IMR-90 (cell line): ENCODE results near the gene ADCY5. TPM values are rescaled to one million over a fixed set of nuclear protein-coding genes. Genes with fewer than 3 reads are reported as not detected.

Experiments used
- ATAC-seq: fragments of 200-7000 bp; cut with Tn5 transposase; 2 replicates; pipeline ENCODE4 v1.9.1; 2020; ENCODE audit warnings: low read depth, mild to moderate bottlenecking, moderate library complexity
- BruUV-seq: library from RNA; stranded (reverse); fragments of 400-500 nt; replicated peaks from 2 replicates; lab custom pipeline; 2021; lab: Mats Ljungman, UMichigan
- CTCF ChIA-PET: fragments of 300-600 bp; formaldehyde crosslinking; extraction: SDS; loops from one replicate; lab custom pipeline; 2021; ENCODE audit warnings: antibody characterized with exemption; lab: Yijun Ruan, JAX
- POLR2A ChIA-PET: fragments of 300-600 bp; sonication (Branson Sonifier 250); formaldehyde crosslinking; loops from one replicate; lab custom pipeline; 2022; ENCODE audit warnings: antibody characterized with exemption; ENCODE audit not compliant: unreplicated experiment; lab: Charles Lee
- DNase-seq: peaks from one replicate; pipeline ENCODE4 v3.0.0; 2013
- H2AFZ ChIP-seq: replicated peaks from 2 replicates; pipeline ENCODE3; 2013; ENCODE audit warnings: low read length, mild to moderate bottlenecking; ENCODE audit not compliant: poor library complexity
- H2AK5ac ChIP-seq: 2 replicates; pipeline ENCODE4 v1.6.1; 2013; ENCODE audit warnings: low read depth, low read length, inconsistent platforms
- H2AK9ac ChIP-seq: replicated peaks from 2 replicates; pipeline ENCODE3; 2013; ENCODE audit warnings: mild to moderate bottlenecking, low read depth, low read length, moderate library complexity; ENCODE audit not compliant: poor library complexity
- H2BK120ac ChIP-seq: 2 replicates; pipeline ENCODE4 v1.6.1; 2013; ENCODE audit warnings: low read depth, low read length, inconsistent platforms
- H2BK15ac ChIP-seq: 3 replicates; pipeline ENCODE4 v1.6.1; 2013; ENCODE audit warnings: low read depth, low read length, inconsistent platforms
- H2BK20ac ChIP-seq: 2 replicates; pipeline ENCODE4 v1.6.1; 2013; ENCODE audit warnings: low read depth, mild to moderate bottlenecking, inconsistent platforms, low read length, moderate library complexity
- H2BK5ac ChIP-seq: 2 replicates; pipeline ENCODE4 v1.6.1; 2013; ENCODE audit warnings: mild to moderate bottlenecking, low read depth, low read length, inconsistent platforms; ENCODE audit not compliant: poor library complexity, severe bottlenecking
- H3K14ac ChIP-seq: replicated peaks from 2 replicates; pipeline ENCODE4 v1.6.1; 2013; ENCODE audit warnings: low read depth, low read length, inconsistent platforms
- H3K18ac ChIP-seq: 2 replicates; pipeline ENCODE4 v1.6.1; 2013; ENCODE audit warnings: low read depth, low read length, control low read depth
- H3K23ac ChIP-seq: 2 replicates; pipeline ENCODE4 v1.6.1; 2013; ENCODE audit warnings: low read depth, low read length, inconsistent platforms
- H3K27ac ChIP-seq: 2 replicates; pipeline ENCODE4 v1.5.1; 2013; ENCODE audit warnings: mild to moderate bottlenecking, control low read depth, low read length; ENCODE audit not compliant: insufficient read depth
- H3K27me3 ChIP-seq: 2 replicates; pipeline ENCODE4 v1.6.1; 2013; ENCODE audit warnings: low read length; ENCODE audit not compliant: control insufficient read depth, insufficient read depth
- H3K36me3 ChIP-seq: 2 replicates; pipeline ENCODE4 v1.6.1; 2013; ENCODE audit warnings: low read length, mixed read lengths; ENCODE audit not compliant: control insufficient read depth, insufficient read depth
- H3K4ac ChIP-seq: 2 replicates; pipeline ENCODE4 v1.6.1; 2013; ENCODE audit warnings: low read depth, low read length, inconsistent platforms
- H3K4me1 ChIP-seq: 2 replicates; pipeline ENCODE4 v1.6.1; 2013; ENCODE audit warnings: low read length, mixed read lengths; ENCODE audit not compliant: control insufficient read depth, insufficient read depth
- H3K4me2 ChIP-seq: 2 replicates; pipeline ENCODE4 v1.6.1; 2013; ENCODE audit warnings: low read depth, mild to moderate bottlenecking, control low read depth, low read length, moderate library complexity
- H3K4me3 ChIP-seq: 2 replicates; pipeline ENCODE4 v1.5.1; 2013; ENCODE audit warnings: low read depth, mild to moderate bottlenecking, control low read depth, low read length, moderate library complexity; ENCODE audit not compliant: insufficient read depth
- H3K56ac ChIP-seq: 2 replicates; pipeline ENCODE4 v1.6.1; 2013; ENCODE audit warnings: low read length, inconsistent platforms; ENCODE audit not compliant: insufficient read depth; ENCODE audit errors: extremely low read depth
- H3K79me1 ChIP-seq, 2 experiments: 2 replicates each; pipeline ENCODE4 v1.6.1; 2013; ENCODE audit warnings: low read length in 2 of 2, inconsistent platforms in 1 of 2, low read depth in 1 of 2
- H3K9ac ChIP-seq: 2 replicates; pipeline ENCODE4 v1.6.1; 2013; ENCODE audit warnings: low read depth, low read length, control low read depth
- H3K9me1 ChIP-seq: 2 replicates; pipeline ENCODE4 v1.6.1; 2013; ENCODE audit warnings: low read length, inconsistent platforms; ENCODE audit not compliant: insufficient read depth
- H3K9me3 ChIP-seq: 2 replicates; pipeline ENCODE4 v1.6.1; 2013; ENCODE audit warnings: low read length; ENCODE audit not compliant: control insufficient read depth, insufficient read depth
- H4K20me1 ChIP-seq: 2 replicates; pipeline ENCODE4 v1.6.1; 2013; ENCODE audit warnings: low read length, inconsistent platforms; ENCODE audit not compliant: insufficient read depth
- H4K5ac ChIP-seq: 2 replicates; pipeline ENCODE4 v1.6.1; 2013; ENCODE audit warnings: mild to moderate bottlenecking, low read depth, low read length, control low read depth
- H4K8ac ChIP-seq, 2 experiments: 2 replicates each; pipeline ENCODE4 v1.6.1; 2013; ENCODE audit warnings: low read depth in 2 of 2, low read length in 2 of 2, control low read depth in 1 of 2, inconsistent platforms in 1 of 2
- H4K91ac ChIP-seq: 2 replicates; pipeline ENCODE4 v1.6.1; 2013; ENCODE audit warnings: low read depth, low read length, inconsistent platforms; ENCODE audit not compliant: insufficient read depth
- BHLHE40 ChIP-seq: fragments of 150-350 bp; IDR thresholded peaks from 2 replicates; pipeline ENCODE4 v1.6.1; 2016; ENCODE audit warnings: mild to moderate bottlenecking, low read depth, low read length
- CEBPB ChIP-seq: IDR thresholded peaks from 2 replicates; pipeline ENCODE4 v1.6.1; 2012; ENCODE audit warnings: low read depth, low read length, improper control_type of control experiment
- CHD1 ChIP-seq: IDR thresholded peaks from 2 replicates; pipeline ENCODE4 v1.6.1; 2012; ENCODE audit warnings: low read depth, low read length, improper control_type of control experiment
- FOS ChIP-seq: fragments of 150-350 bp; IDR thresholded peaks from 2 replicates; pipeline ENCODE4 v1.6.1; 2016; ENCODE audit warnings: low read depth, low read length
- MAFK ChIP-seq: IDR thresholded peaks from 2 replicates; pipeline ENCODE4 v1.6.1; 2012; ENCODE audit warnings: low read depth, low read length, improper control_type of control experiment
- MAZ ChIP-seq: IDR thresholded peaks from 2 replicates; pipeline ENCODE4 v1.6.1; 2012; ENCODE audit warnings: low read depth, mild to moderate bottlenecking, low read length, improper control_type of control experiment, moderate library complexity, borderline replicate concordance
- MXI1 ChIP-seq: IDR thresholded peaks from 2 replicates; pipeline ENCODE4 v1.6.1; 2012; ENCODE audit warnings: low read depth, mild to moderate bottlenecking, low read length, moderate library complexity, borderline replicate concordance
- NFE2L2 ChIP-seq: fragments of 150-350 bp; IDR thresholded peaks from 2 replicates; pipeline ENCODE4 v1.6.1; 2016; ENCODE audit warnings: low read depth, mild to moderate bottlenecking, low read length
- POLR2A ChIP-seq: IDR thresholded peaks from 2 replicates; pipeline ENCODE4 v1.6.1; 2012; ENCODE audit warnings: mild to moderate bottlenecking, low read depth, low read length
- RAD21 ChIP-seq: IDR thresholded peaks from 2 replicates; pipeline ENCODE4 v1.6.1; 2012; ENCODE audit warnings: low read length, improper control_type of control experiment
- RCOR1 ChIP-seq: IDR thresholded peaks from 2 replicates; pipeline ENCODE4 v1.6.1; 2012; ENCODE audit warnings: mild to moderate bottlenecking, low read length, improper control_type of control experiment; ENCODE audit not compliant: insufficient replicate concordance
- RFX5 ChIP-seq: IDR thresholded peaks from 2 replicates; pipeline ENCODE4 v1.8.0; 2012; ENCODE audit warnings: low read depth, mild to moderate bottlenecking, low read length, moderate library complexity
- SMC3 ChIP-seq: fragments of 150-350 bp; IDR thresholded peaks from 2 replicates; pipeline ENCODE4 v1.6.1; 2016; ENCODE audit warnings: low read depth, mild to moderate bottlenecking, antibody characterized with exemption, low read length, moderate library complexity
- WGBS, 2 experiments: methylation state at CpG; one replicate each; pipeline versions ENCODE4 v1.1.5 to v1.1.7; 2013; ENCODE audit warnings: missing lambda C conversion rate in 2 of 2; ENCODE audit not compliant: insufficient read length in 1 of 2; ENCODE audit errors: extremely low coverage in 2 of 2; 5-methylcytosine and 5-hydroxymethylcytosine counted together
- dilution Hi-C: fragments of 300-500 bp; cut with HindIII; formaldehyde crosslinking; loops from one replicate; pipeline ENCODE4 v1.14.3; 2018; ENCODE audit warnings: low sequenced_read_pairs; ENCODE audit not compliant: unreplicated experiment
- in situ Hi-C: fragments of 300-500 bp; cut with MboI; formaldehyde crosslinking; loops from 3 replicates; pipeline ENCODE4 v1.14.3; 2019; ENCODE audit warnings: low sequenced_read_pairs, inconsistent platforms, mixed read lengths
- intact Hi-C: fragments of 100-400 bp; cut with micrococcal nuclease; formaldehyde crosslinking; loops from 2 replicates; pipeline ENCODE4 v1.10.0; 2022
- polyA plus RNA-seq, 3 experiments: library from polyadenylated mRNA; depleted of rRNA; stranded (reverse); fragments of >200 nt; gene quantifications; 2 replicates each; pipeline ENCODE4 v1.2.3, GENCODE V29; 2012; ENCODE audit warnings: low replicate concordance in 1 of 3
- total RNA-seq: library from RNA; depleted of rRNA; stranded (reverse); fragments of >200 nt; gene quantifications from 2 replicates; pipeline ENCODE4 v1.2.3, GENCODE V29; 2012
- TF ChIP-seq, protein P1 (sequence below): conservative IDR thresholded peaks from 2 replicates; pipeline ENCODE4 v1.5.1; 2012; ENCODE audit warnings: mild to moderate bottlenecking, low read depth, low read length, improper control_type of control experiment

Gene ADCY5
- total and polyA plus RNA-seq, 2 of the 4 experiments (the other 2 are of a cell fraction), result 0.14 to 0.18 TPM

DNA sequence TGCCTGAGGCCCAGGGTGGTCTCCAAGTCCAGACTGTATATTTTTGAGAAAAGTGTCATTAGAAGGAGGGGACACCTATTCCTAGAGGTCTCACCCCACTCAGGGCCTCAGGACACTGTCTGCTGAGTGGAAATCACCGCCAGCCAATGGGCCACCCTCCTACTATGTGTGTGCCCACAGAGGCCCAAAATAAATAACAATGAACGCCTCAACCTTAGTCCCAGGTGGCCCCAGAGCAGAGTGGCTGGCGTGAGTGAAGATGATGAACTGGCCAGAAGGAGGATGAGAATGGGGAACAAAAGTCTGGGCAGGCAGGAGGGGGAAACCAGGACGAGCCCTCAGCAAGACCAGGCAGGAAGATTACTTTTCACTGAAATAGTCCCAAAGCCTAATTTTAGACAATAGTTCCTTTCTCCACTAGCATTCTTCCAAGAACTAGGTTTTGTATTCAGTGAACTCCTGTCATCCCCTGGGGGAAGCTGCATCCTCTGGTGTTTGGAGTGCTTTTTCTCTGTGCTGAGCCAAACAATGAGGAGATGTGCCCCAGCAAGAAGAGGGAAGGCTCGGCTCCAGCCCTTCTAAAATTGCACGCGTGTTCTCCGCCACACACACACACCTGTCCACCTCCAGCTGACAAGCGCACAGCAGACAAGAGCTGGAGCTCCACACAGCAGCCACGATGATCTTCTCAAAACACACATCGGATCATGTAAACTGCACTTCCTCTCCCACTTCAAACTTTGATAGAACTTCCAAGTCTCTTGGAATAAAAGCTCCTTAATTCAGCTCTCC is 72.2 kb downstream of the ADCY5 start:
- no peak overlapping the region for H2BK15ac ChIP-seq
- ChIA-PET POLR2A (no interaction called here), CTCF (interaction anchor here (1.3 kb wide), 1 partner anchor 9 kb away, joined by 8 read pairs; no protein-coding TSS in a partner anchor)
- no peak overlapping the region for H2AK5ac ChIP-seq
- no peak overlapping the region for H3K4me2 ChIP-seq
- H2BK120ac ChIP-seq, result no peak overlapping the region
- TF ChIP-seq CEBPB, result no peak
- no peak for TF ChIP-seq FOS
- TF ChIP-seq BHLHE40, result no peak
- TF ChIP-seq RCOR1, result no peak
- no peak for TF ChIP-seq POLR2A
- TF ChIP-seq, protein P1, sequence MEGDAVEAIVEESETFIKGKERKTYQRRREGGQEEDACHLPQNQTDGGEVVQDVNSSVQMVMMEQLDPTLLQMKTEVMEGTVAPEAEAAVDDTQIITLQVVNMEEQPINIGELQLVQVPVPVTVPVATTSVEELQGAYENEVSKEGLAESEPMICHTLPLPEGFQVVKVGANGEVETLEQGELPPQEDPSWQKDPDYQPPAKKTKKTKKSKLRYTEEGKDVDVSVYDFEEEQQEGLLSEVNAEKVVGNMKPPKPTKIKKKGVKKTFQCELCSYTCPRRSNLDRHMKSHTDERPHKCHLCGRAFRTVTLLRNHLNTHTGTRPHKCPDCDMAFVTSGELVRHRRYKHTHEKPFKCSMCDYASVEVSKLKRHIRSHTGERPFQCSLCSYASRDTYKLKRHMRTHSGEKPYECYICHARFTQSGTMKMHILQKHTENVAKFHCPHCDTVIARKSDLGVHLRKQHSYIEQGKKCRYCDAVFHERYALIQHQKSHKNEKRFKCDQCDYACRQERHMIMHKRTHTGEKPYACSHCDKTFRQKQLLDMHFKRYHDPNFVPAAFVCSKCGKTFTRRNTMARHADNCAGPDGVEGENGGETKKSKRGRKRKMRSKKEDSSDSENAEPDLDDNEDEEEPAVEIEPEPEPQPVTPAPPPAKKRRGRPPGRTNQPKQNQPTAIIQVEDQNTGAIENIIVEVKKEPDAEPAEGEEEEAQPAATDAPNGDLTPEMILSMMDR, result no peak
- no peak for TF ChIP-seq MAFK
- no peak for TF ChIP-seq NFE2L2
- TF ChIP-seq MAZ, result no peak
- no peak for TF ChIP-seq CHD1
- TF ChIP-seq RAD21, result no peak
- TF ChIP-seq RFX5, result no peak
- TF ChIP-seq SMC3, result no peak
- no peak for TF ChIP-seq MXI1
- no peaks in the 10 kb centered on the region for H4K20me1 ChIP-seq
- dilution Hi-C loops (no loop called here), in situ Hi-C loops (no loop called here), intact Hi-C loops (no loop called here)
- no peak overlapping the region for H3K18ac ChIP-seq
- no peaks in the 10 kb centered on the region for H3K79me1 ChIP-seq
- H3K4me3 ChIP-seq, result no peak overlapping the region
- BruUV-seq, result no TSS peak
- H3K23ac ChIP-seq, result no peak overlapping the region
- H3K56ac ChIP-seq, result no peak overlapping the region
- no peak overlapping the region for H2BK5ac ChIP-seq
- H2BK20ac ChIP-seq, result no peak overlapping the region
- H3K14ac ChIP-seq, result no peak overlapping the region
- H3K9me1 ChIP-seq, result no peaks in the 10 kb centered on the region
- H4K8ac ChIP-seq, result no peak overlapping the region
- no peaks in the 10 kb centered on the region for H3K36me3 ChIP-seq
- H4K91ac ChIP-seq, result no peak overlapping the region
- 38% methylated on average over 7 of the region's 11 CpGs; no CpG with 5 or more reads in 1 of the 2 experiments for WGBS, 2 experiments
- no peak overlapping the region for H4K5ac ChIP-seq
- no peaks in the 10 kb centered on the region for H3K9me3 ChIP-seq
- no peaks in the 10 kb centered on the region for H3K4me1 ChIP-seq
- H3K27me3 ChIP-seq, result peaks cover 79% of the 10 kb centered on the region
- ATAC-seq (no peak), DNase-seq (no peak)
- no peak overlapping the region for H3K27ac ChIP-seq
- H3K9ac ChIP-seq, result no peak overlapping the region
- H3K4ac ChIP-seq, result no peak overlapping the region
- H2AK9ac ChIP-seq, result no peak overlapping the region
- no peak overlapping the region for H2AFZ ChIP-seq
